CD4-positive, alpha-beta T cell treated with Interleukin-15 for 1 hour (primary cell): ENCODE results near the gene PMS1.
"Not testable (repeated sequence)": the region's sequence is repeated elsewhere in the genome, so short reads cannot be mapped to it uniquely, and the experiment has no call there.

Experiments used
- DNase-seq: peaks from one replicate; pipeline ENCODE4 v3.0.0-alpha.2; 2020

The PMS1 gene

GRCh38 chr2:189866296-189866695, 82.0 kb downstream of the PMS1 start:
- no peak for DNase-seq

- DNase-seq, result no peak
Measured at GRCh38 chr2:189868896-189869295, 84.6 kb downstream of the PMS1 start.

- DNase-seq, result no peak
Measured at GRCh38 chr2:189870381-189871085, 86.3 kb downstream of the PMS1 start.

DNA sequence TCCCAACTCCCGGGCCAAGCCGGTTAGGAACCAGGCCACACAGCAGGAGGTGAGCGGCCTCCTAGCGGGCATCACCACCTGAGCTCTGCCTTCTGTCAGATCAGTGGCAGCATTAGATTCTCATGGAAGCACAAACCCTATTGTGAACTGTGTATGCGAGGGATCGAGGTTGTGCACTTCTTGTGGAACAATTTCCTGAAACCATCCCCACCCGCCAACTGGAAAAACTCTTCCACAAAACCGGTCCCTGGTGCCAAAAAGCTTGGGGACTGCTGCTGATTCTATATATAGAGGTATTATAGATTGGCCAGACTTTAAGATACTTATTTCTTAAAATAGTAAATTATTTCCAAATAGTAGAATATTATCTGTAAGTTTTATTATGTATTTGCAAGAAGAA, 89.4 kb downstream of the PMS1 start:
- no peak for DNase-seq

- DNase-seq, result no peak
Measured at GRCh38 chr2:189874586-189875320, 90.5 kb downstream of the PMS1 start.

DNA sequence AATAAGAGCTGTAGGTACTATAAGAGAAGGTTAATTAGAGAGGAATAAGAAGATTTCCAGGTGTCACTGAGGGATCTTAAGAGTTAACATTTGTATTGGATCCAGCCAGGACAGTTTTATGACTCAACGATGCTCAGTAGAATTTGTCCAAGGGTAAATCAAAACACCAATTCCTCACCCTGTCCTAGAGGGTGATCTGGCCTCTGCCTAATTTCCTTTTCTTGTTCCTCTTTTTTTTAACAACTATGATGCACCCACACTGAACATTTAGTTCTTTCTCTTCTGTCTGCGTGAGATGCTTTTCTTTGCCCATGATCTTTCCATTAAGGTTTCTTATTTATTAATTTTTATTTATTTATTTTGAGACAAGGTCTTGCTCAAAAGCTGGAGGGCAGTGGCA, 92.0 kb downstream of the PMS1 start:
- no peak for DNase-seq

DNA sequence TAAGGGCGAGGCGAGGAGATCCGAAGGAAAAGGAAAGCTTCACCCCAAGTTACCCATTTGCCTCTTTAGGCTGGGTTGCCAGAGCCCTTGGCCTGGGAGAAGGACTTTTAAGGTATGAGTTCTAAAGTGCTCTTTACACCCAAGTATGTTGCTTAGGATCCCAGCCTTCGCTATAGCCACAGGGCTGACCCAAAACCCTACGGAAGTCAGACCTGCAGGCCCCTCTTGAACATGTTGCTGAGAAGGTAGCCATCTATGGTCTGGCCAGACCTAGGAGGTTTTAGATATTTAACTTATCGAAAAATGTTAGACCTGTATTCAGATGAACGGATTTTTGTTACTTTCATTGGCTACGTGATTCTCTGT, 95.4 kb downstream of the PMS1 start:
- DNase-seq, result no peak

- no peak for DNase-seq
Measured at GRCh38 chr2:189880429-189880828, 96.2 kb downstream of the PMS1 start.

DNA sequence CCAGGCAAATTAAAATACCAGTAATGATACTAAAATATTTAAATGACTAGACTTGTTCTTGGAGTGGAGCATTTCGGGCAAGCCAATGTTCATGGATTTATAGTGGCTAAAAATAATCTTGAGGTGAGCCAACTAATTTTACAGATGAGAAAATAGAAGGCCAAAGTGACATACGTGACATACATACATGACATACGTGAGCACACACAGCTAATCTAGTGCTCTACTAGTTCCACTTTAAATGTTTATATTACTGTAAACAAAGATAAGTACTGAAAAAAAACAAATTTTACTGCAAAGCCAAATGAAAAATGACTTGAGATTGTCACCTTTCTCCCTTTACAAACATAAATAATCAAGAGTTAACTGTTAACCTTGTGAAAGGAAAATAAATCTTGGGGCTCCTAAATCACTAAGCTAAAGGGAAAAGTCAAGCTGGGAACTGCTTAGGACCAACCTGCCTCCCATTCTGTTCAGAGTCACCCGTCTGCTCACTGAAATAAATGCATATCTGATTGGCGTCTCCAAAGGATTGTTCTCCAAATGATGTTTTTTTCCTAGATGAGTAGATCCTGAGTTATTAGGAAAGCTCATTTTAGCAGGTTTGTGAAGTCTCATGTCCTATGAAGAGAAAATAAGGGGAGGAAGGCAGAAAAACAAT, 96.7 kb downstream of the PMS1 start:
- no peak for DNase-seq

DNA sequence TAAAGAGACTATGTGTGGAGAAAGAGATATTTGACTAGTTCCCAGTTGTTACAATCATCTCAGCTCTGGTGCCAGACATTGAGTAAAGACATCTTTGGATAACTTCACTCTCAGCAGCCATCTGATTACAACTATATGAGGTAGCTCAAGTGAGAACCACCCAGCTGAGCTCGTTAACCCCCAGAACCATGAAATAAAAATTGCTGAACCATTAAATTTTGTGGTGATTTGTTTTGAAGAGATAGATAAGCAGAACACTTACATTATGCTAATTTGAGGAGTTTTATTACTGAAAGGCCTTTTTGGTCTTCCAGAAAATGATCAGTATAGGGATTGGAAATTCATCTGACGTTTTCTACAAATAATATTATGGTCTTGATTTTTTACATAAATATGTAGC, 101.1 kb downstream of the PMS1 start:
- DNase-seq, result no peak

DNA sequence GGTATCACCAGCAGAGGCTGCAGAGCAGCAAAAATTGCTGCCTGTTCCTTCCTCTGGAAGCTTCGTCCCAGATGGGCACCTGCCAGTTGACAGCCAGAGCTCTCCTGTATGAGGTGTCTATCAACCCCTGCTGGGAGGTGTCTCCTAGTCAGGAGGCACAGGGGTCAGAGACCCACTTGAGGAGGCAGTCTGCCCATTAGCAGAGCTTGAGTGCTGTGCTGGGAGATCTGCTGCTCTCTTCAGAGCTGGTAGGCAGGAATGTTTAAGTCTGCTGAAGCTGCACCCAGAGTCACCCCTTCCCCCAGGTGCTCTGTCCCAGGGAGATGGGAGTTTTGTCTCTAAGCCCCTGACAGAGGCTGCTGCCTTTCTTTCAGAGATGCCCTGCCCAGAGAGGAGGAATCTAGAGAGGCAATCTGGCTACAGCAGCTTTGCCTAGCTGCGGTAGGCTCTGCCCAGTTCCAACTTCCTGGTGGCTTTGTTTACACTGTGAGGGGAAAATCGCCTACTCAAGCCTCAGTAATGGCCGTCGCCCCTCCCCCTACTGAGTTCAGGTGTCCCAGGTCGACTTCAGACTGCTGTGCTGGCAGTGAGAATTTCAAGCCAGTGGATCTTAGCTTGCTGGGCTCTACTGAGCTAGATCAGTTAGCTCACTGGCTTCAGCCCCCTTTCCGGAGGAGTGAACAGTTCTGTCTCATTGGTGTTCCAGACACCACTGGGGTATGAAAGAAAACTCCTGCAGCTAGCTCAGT, 108.5 kb downstream of the PMS1 start:
- not testable (repeated sequence) for DNase-seq

GRCh38 chr2:189896809-189897208, 112.6 kb downstream of the PMS1 start:
- DNase-seq, result no peak

- no peak for DNase-seq
Measured at GRCh38 chr2:189899101-189899500, 114.9 kb downstream of the PMS1 start.

DNA sequence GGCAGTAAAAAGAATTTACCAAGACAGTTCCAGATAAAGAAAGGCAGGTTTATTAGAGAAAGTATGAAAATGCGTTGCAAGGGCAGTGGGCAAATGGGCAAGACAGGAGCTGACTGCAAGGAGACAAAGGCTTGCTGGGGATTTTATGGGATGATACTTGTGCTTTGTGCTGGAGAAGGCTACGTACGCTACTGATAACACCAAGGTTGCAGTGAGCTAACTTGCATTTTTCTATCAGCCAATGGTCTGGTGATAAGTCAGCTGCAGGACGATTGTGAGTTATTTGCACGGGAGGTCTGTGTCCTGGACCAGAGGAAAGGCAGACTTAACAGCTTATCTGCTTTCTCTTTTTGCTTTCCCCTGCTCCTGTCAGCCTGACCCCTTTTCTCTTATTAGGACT, 116.5 kb downstream of the PMS1 start:
- no peak for DNase-seq

DNA sequence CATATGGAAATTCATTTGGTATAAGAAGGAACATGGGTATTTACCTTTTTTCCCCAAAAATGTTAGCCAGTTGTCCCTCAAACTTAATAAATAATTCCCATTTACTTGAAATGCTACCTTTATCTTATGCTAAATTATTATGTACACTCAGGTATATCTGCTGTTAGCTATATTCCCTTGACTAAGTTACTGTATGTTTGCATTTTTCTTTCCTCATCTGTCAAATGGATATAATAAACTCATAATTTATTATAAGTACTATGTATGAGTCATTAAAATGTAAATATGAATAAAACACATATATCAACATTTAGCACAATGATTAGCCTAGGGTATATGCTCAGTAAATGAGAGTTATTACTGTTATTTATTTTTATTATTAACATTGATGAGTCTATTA, 117.4 kb downstream of the PMS1 start:
- DNase-seq, result no peak

GRCh38 chr2:189913821-189914220, 129.6 kb downstream of the PMS1 start:
- DNase-seq, result no peak

GRCh38 chr2:189916651-189917050, 132.4 kb downstream of the PMS1 start:
- no peak for DNase-seq
